B cell (primary cell): ENCODE measurements around the gene SPATA6L. TPM values are rescaled to one million over a fixed set of nuclear protein-coding genes. Genes with fewer than 3 reads are reported as not detected.

Experiments
- ATAC-seq: fragments of 200-7000 bp; cut with Tn5 transposase; one replicate; pipeline ENCODE4 v1.10.0; 2021; ENCODE audit warnings: low read depth, mild to moderate bottlenecking, moderate number of reproducible peaks, moderate library complexity
- CTCF ChIA-PET: fragments of 350-600 bp; sonication (Branson Sonifier 250); formaldehyde crosslinking; loops from one replicate; lab custom pipeline; 2021; ENCODE audit warnings: antibody characterized with exemption, inconsistent platforms; lab: Charles Lee
- POLR2A ChIA-PET: fragments of 350-600 bp; sonication (Branson Sonifier 250); formaldehyde crosslinking; loops from one replicate; lab custom pipeline; 2021; ENCODE audit warnings: antibody characterized with exemption; lab: Charles Lee
- DNase-seq: peaks from one replicate; pipeline ENCODE4 v3.0.0; 2013
- H2AFZ ChIP-seq: 2 replicates; pipeline ENCODE4 v1.6.1; 2012; ENCODE audit warnings: mild to moderate bottlenecking, low read depth, low read length; ENCODE audit not compliant: insufficient read depth, poor library complexity, severe bottlenecking
- H3K27ac ChIP-seq, 2 donors: 1 replicate in 1 of 2; 2 replicates in 1 of 2; pipeline ENCODE4 v1.5.1; 2012 to 2013; ENCODE audit warnings: low read length in 2 of 2, mild to moderate bottlenecking in 2 of 2, moderate library complexity in 1 of 2
- H3K27me3 ChIP-seq, 4 experiments: fragments of 200-600 bp in 1 of 4; sonication (generic) in 1 of 4; replicated peaks in 1 of 4; 1 replicate in 2 of 4; 2 replicates in 2 of 4; pipeline versions ENCODE4 v1.6.1 to v1.7.0; 2013 to 2016; ENCODE audit warnings: low read length in 3 of 4, mild to moderate bottlenecking in 2 of 4, mixed read lengths in 1 of 4, moderate library complexity in 1 of 4; ENCODE audit not compliant: insufficient read depth in 4 of 4, control insufficient read depth in 3 of 4; ENCODE audit errors: control extremely low read depth in 1 of 4
- H3K36me3 ChIP-seq, 2 experiments: replicated peaks in 1 of 2; 1 replicate in 1 of 2; 2 replicates in 1 of 2; pipeline versions ENCODE4 v1.6.1 to v1.7.1; 2013; ENCODE audit warnings: low read length in 1 of 2; ENCODE audit not compliant: insufficient read depth in 2 of 2, control insufficient read depth in 1 of 2; ENCODE audit errors: control extremely low read depth in 1 of 2, extremely low read depth in 1 of 2
- H3K4me1 ChIP-seq, 2 donors: fragments of 200-600 bp in 1 of 2; sonication (generic) in 1 of 2; 1 replicate in 1 of 2; 2 replicates in 1 of 2; pipeline versions ENCODE4 v1.5.1 to v1.6.1; 2013 to 2017; ENCODE audit warnings: low read length in 2 of 2; ENCODE audit not compliant: control insufficient read depth in 2 of 2, insufficient read depth in 2 of 2
- H3K4me2 ChIP-seq: replicated peaks from 2 replicates; pipeline ENCODE3; 2012; ENCODE audit warnings: mild to moderate bottlenecking, low read depth, low read length; ENCODE audit not compliant: poor library complexity, severe bottlenecking
- H3K4me3 ChIP-seq, 5 experiments: fragments of 200-600 bp in 1 of 5; sonication (generic) in 1 of 5; 1 replicate in 3 of 5; 2 replicates in 2 of 5; pipeline versions ENCODE4 v1.5.1 to v1.7.0; 2011 to 2016; ENCODE audit warnings: low read length in 4 of 5, mild to moderate bottlenecking in 4 of 5, low read depth in 2 of 5, control low read depth in 1 of 5, moderate library complexity in 1 of 5; ENCODE audit not compliant: insufficient read depth in 1 of 5; ENCODE audit errors: control extremely low read depth in 1 of 5, extremely low read depth in 1 of 5
- H3K79me2 ChIP-seq: fragments of 200-600 bp; sonication (generic); one replicate; pipeline ENCODE4 v1.6.0; 2016; ENCODE audit warnings: low read length; ENCODE audit not compliant: control insufficient read depth, insufficient read depth
- H3K9ac ChIP-seq: fragments of 200-600 bp; sonication (generic); 2 replicates; pipeline ENCODE4 v1.6.1; 2017; ENCODE audit warnings: mild to moderate bottlenecking, low read length, moderate library complexity
- H3K9me3 ChIP-seq, 3 donors: one replicate each; pipeline versions ENCODE4 v1.6.1 to v1.7.1; 2013; ENCODE audit warnings: low read length in 2 of 3; ENCODE audit not compliant: control insufficient read depth in 2 of 3, insufficient read depth in 1 of 3; ENCODE audit errors: control extremely low read depth in 1 of 3
- H4K20me1 ChIP-seq: 2 replicates; pipeline ENCODE4 v1.6.0; 2012; ENCODE audit warnings: mild to moderate bottlenecking, low read length; ENCODE audit not compliant: insufficient read depth, control insufficient read depth, poor library complexity, severe bottlenecking
- H3K27ac Mint-ChIP-seq: one replicate; pipeline ENCODE4 v1.8.0; 2021; ENCODE audit warnings: mixed read lengths
- H3K27me3 Mint-ChIP-seq: one replicate; pipeline ENCODE4 v1.8.0; 2021; ENCODE audit warnings: mixed read lengths
- H3K4me1 Mint-ChIP-seq: one replicate; pipeline ENCODE4 v1.8.0; 2021; ENCODE audit warnings: mixed read lengths
- H3K4me3 Mint-ChIP-seq: one replicate; pipeline ENCODE4 v1.8.0; 2021; ENCODE audit warnings: mixed read lengths
- H3K9me3 Mint-ChIP-seq: one replicate; pipeline ENCODE4 v1.8.0; 2022; ENCODE audit warnings: mixed read lengths; ENCODE audit not compliant: insufficient read depth
- EZH2 ChIP-seq: IDR thresholded peaks from 2 replicates; pipeline ENCODE4 v1.6.1; 2012; ENCODE audit warnings: borderline replicate concordance, low read depth, mild to moderate bottlenecking, moderate library complexity, low read length; ENCODE audit not compliant: insufficient read depth, poor library complexity, severe bottlenecking
- WGBS: methylation state at CpG from one replicate; pipeline ENCODE4 v1.1.5; 2013; ENCODE audit warnings: missing lambda C conversion rate; ENCODE audit not compliant: insufficient coverage; 5-methylcytosine and 5-hydroxymethylcytosine counted together
- intact Hi-C: fragments of 100-400 bp; cut with micrococcal nuclease; formaldehyde crosslinking; loops from one replicate; pipeline ENCODE4 v1.10.0; 2022
- polyA plus RNA-seq: library from polyadenylated mRNA; depleted of rRNA; stranded (reverse); fragments of >200 nt; gene quantifications from 2 replicates; pipeline ENCODE4 v1.2.3, GENCODE V29; 2012
- total RNA-seq, 2 donors: library from RNA; stranded (reverse); fragments of 120-200 nt in 1 of 2; gene quantifications; 1 replicate in 1 of 2; 2 replicates in 1 of 2; pipeline versions ENCODE4 v1.2.3 to v1.2.4, GENCODE V29; 2013 to 2022
- TF ChIP-seq, protein P1 (sequence below): fragments of 200-600 bp; IDR thresholded peaks from one replicate; pipeline ENCODE4 v1.8.0; 2022; ENCODE audit warnings: antibody characterized with exemption, mild to moderate bottlenecking

The SPATA6L gene
- total and polyA plus RNA-seq, 2 donors (not counting 1 experiment from before 2014, with no cell fraction given), result 0.09 to 1.2 TPM

DNA sequence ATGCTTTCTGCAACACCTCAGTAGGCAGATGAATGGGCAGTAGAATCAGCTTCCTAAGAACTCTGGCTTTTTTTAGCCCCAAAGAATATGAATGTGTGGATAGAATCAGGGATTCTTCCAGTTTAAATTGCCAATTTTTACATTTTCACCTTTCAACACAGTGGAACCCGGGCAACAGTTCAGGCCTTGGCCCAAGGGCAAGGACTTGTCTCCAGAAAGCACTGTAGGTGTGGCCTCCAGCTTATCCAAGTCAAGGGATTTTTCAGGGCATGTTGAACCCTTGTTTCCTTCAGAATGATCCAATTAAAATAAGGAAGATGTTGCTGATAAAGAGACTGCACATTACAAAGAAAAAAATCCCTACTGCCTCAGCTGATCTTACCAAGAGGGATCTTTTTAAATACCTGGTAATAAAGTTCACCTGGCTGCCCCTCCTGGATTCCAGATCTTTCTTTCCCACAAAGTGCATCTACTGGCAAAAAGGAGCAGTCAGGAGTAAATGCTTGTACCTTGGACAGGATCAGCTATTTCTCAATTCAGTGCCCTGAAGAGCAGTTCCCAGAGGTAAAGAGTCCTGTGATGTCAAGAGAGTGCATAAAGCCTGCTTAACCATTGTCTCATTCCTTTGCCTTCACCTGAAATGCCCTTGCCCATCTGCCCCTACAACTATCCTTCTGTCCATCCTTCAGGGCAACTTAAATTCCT lies 84.3 kb downstream of the SPATA6L start:
- Histone ChIP-seq H3K9me3 (no peaks in the 10 kb centered on the region), H4K20me1 (no peaks in the 10 kb centered on the region), H3K79me2 (no peaks in the 10 kb centered on the region), H3K4me1 (no peaks in the 10 kb centered on the region), H3K4me3 (no peak overlapping the region), H3K27ac (no peak overlapping the region), H3K27me3 (no peaks in the 10 kb centered on the region), H3K36me3 (no peaks in the 10 kb centered on the region), H3K4me2 (no peak overlapping the region), H3K9ac (no peak overlapping the region), H2AFZ (no peak overlapping the region)
- H3K27me3 Mint-ChIP-seq, result peaks cover 2% of the 10 kb centered on the region
- CTCF ChIA-PET, result no interaction called here
- 100% methylated on average over 1 of the region's 1 CpG for WGBS
- no peak overlapping the region for H3K27ac Mint-ChIP-seq
- TF ChIP-seq, protein P1, sequence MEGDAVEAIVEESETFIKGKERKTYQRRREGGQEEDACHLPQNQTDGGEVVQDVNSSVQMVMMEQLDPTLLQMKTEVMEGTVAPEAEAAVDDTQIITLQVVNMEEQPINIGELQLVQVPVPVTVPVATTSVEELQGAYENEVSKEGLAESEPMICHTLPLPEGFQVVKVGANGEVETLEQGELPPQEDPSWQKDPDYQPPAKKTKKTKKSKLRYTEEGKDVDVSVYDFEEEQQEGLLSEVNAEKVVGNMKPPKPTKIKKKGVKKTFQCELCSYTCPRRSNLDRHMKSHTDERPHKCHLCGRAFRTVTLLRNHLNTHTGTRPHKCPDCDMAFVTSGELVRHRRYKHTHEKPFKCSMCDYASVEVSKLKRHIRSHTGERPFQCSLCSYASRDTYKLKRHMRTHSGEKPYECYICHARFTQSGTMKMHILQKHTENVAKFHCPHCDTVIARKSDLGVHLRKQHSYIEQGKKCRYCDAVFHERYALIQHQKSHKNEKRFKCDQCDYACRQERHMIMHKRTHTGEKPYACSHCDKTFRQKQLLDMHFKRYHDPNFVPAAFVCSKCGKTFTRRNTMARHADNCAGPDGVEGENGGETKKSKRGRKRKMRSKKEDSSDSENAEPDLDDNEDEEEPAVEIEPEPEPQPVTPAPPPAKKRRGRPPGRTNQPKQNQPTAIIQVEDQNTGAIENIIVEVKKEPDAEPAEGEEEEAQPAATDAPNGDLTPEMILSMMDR, result no peak
- TF ChIP-seq EZH2, result no peak
- intact Hi-C loops, result no loop called here
- H3K4me1 Mint-ChIP-seq, result no peaks in the 10 kb centered on the region
- POLR2A ChIA-PET, result no interaction called here
- DNase-seq, result no peak
- no peak for ATAC-seq
- H3K4me3 Mint-ChIP-seq, result no peak overlapping the region
- no peaks in the 10 kb centered on the region for H3K9me3 Mint-ChIP-seq

- no peaks in the 10 kb centered on the region for H3K36me3 ChIP-seq
- H3K27me3 ChIP-seq, result no peaks in the 10 kb centered on the region
- H4K20me1 ChIP-seq, result no peaks in the 10 kb centered on the region
- Mint-ChIP-seq H3K4me3 (no peak overlapping the region), H3K27ac (no peak overlapping the region), H3K9me3 (no peaks in the 10 kb centered on the region), H3K27me3 (peaks cover 4% of the 10 kb centered on the region), H3K4me1 (no peaks in the 10 kb centered on the region)
- TF ChIP-seq EZH2, result no peak
- TF ChIP-seq, protein P1, result no peak
- ChIA-PET CTCF (no interaction called here), POLR2A (no interaction called here)
- 100% methylated on average over 1 of the region's 2 CpGs for WGBS
- DNase-seq, result no peak
- no peak for ATAC-seq
- no peak overlapping the region for H3K9ac ChIP-seq
- no peak overlapping the region for H3K27ac ChIP-seq
- no peaks in the 10 kb centered on the region for H3K79me2 ChIP-seq
- H3K9me3 ChIP-seq, result no peaks in the 10 kb centered on the region
- H2AFZ ChIP-seq, result no peak overlapping the region
- H3K4me1 ChIP-seq, result no peaks in the 10 kb centered on the region
- no peak overlapping the region for H3K4me2 ChIP-seq
- H3K4me3 ChIP-seq, result no peak overlapping the region
- intact Hi-C loops, result no loop called here
Observed at GRCh38 chr9:4581035-4581760, 85.1 kb downstream of the SPATA6L start.
